ENCODE results near the gene SVOPL.

DNA sequence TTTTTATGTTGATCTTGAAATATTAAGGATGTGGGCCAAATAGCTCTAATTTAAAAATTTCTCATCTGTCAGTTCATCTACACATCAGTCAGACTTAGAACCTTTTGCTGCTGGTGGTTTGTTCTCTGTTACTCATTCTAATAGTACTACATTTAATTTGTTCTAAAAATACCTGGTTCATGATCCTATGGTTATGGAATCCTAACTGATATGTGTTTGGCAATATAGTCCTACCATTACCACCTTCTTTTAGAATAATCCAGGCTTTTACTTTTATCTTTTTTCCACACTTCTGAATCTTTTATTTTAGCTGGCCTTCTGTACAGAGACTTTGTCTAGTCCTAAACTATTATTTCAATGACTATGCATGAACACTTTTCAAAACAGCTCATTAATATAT is 116.9 kb downstream of the SVOPL start:
- no peak for TF ChIP-seq TBL1XR1 (IDR thresholded peaks at IDR 0.05; ENCODE audit: low read length in 2 of 2)
- TF ChIP-seq JUNB (CRISPR knock-in tag; conservative IDR thresholded peaks at IDR 0.05) = no peak
- TF ChIP-seq TAF7 (tag; IDR thresholded peaks at IDR 0.05) = no peak
- no peak for TF ChIP-seq ETS2 (tag; IDR thresholded peaks at IDR 0.05; ENCODE audit: borderline replicate concordance, poor library complexity, severe bottlenecking)
- TF ChIP-seq MXI1 (IDR thresholded peaks at IDR 0.05; ENCODE audit: low read depth, low read length) = no peak
- TF ChIP-seq, protein P1, sequence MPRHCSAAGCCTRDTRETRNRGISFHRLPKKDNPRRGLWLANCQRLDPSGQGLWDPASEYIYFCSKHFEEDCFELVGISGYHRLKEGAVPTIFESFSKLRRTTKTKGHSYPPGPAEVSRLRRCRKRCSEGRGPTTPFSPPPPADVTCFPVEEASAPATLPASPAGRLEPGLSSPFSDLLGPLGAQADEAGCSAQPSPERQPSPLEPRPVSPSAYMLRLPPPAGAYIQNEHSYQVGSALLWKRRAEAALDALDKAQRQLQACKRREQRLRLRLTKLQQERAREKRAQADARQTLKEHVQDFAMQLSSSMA (CRISPR knock-in tag; IDR thresholded peaks at IDR 0.05) = no peak
- TF ChIP-seq ZNF133 (CRISPR knock-in tag; IDR thresholded peaks at IDR 0.05) = no peak
- no peak for TF ChIP-seq ZSCAN32 (CRISPR knock-in tag; IDR thresholded peaks at IDR 0.05)
- TF ChIP-seq, protein P2, sequence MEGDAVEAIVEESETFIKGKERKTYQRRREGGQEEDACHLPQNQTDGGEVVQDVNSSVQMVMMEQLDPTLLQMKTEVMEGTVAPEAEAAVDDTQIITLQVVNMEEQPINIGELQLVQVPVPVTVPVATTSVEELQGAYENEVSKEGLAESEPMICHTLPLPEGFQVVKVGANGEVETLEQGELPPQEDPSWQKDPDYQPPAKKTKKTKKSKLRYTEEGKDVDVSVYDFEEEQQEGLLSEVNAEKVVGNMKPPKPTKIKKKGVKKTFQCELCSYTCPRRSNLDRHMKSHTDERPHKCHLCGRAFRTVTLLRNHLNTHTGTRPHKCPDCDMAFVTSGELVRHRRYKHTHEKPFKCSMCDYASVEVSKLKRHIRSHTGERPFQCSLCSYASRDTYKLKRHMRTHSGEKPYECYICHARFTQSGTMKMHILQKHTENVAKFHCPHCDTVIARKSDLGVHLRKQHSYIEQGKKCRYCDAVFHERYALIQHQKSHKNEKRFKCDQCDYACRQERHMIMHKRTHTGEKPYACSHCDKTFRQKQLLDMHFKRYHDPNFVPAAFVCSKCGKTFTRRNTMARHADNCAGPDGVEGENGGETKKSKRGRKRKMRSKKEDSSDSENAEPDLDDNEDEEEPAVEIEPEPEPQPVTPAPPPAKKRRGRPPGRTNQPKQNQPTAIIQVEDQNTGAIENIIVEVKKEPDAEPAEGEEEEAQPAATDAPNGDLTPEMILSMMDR (IDR thresholded peaks at IDR 0.05 in 2 of 3, conservative IDR thresholded peaks at IDR 0.05 in 1 of 3; ENCODE audit: insufficient read depth in 2 of 3, low read depth in 1 of 3, low read length in 3 of 3) = no peak
- TF ChIP-seq TOE1 (IDR thresholded peaks at IDR 0.05; ENCODE audit: borderline replicate concordance) = no peak
- no peak for TF ChIP-seq TOE1 (CRISPR knock-in tag; IDR thresholded peaks at IDR 0.05; ENCODE audit: borderline replicate concordance, low read depth)
- no peak for TF ChIP-seq CREB1 (IDR thresholded peaks at IDR 0.05)
- TF ChIP-seq CREB1 (CRISPR knock-in tag; IDR thresholded peaks at IDR 0.05) = no peak
- TF ChIP-seq KAT7 (CRISPR knock-in tag; IDR thresholded peaks at IDR 0.05; ENCODE audit: borderline replicate concordance) = no peak
- no peak for TF ChIP-seq ILF3 (IDR thresholded peaks at IDR 0.05; ENCODE audit: borderline replicate concordance)

Measured in K562 (cell line).